Activated CD4-positive, alpha-beta T cell treated with anti-CD3 and anti-CD28 coated beads, Interleukin-2, amount 10 ng/mL, durations not matched to agents 7 days and 5 days (primary cell): ENCODE results near the gene STYXL1. TPM values are rescaled to one million over a fixed set of nuclear protein-coding genes. Genes with fewer than 3 reads are reported as not detected.

Source experiments
- total RNA-seq, 2 experiments: library from RNA; stranded (reverse); gene quantifications; one replicate each; pipeline ENCODE4 v1.2.3, GENCODE V29; 2021

The STYXL1 gene
- total RNA-seq, 2 experiments from 2014 or later = 39.1 to 40.3 TPM

Other genes with a start within 250 kb of the STYXL1 start
- gene CCL24, start 234.2 kb downstream of the STYXL1 start, total RNA-seq = not detected
- gene RHBDD2, start 169.0 kb downstream of the STYXL1 start, total RNA-seq = 10 to 100 TPM; 21.1 to 21.8 TPM
- 10 to 100 TPM; 29.9 to 37.1 TPM for gene POR, start 132.8 kb downstream of the STYXL1 start, total RNA-seq
- 10 to 100 TPM; 17.3 to 19.9 TPM for gene TMEM120A, start 53.4 kb downstream of the STYXL1 start, total RNA-seq
- 100 to 1,000 TPM; 136 to 149 TPM for gene MDH2, start 106 bp upstream of the STYXL1 start, total RNA-seq
- gene SRRM3, start 153.9 kb upstream of the STYXL1 start, total RNA-seq = not detected